Thyroid gland (tissue), 4 donors: Measurements from ENCODE around the gene TRIM41. TPM values are rescaled to one million over a fixed set of nuclear protein-coding genes. Genes with fewer than 3 reads are reported as not detected.
A peak's percentile ranks its signal among the peaks of the same experiment; 100 is the strongest.

Experiments used
- DNase-seq, 2 donors: peaks; one replicate each; pipeline ENCODE4 v3.0.0-alpha.2; 2019
- H3K27ac ChIP-seq, 3 donors: fragments of 200-600 bp; sonication (generic); 1 replicate in 2 of 3; 2 replicates in 1 of 3; pipeline ENCODE4 v1.5.1; 2016 to 2019; ENCODE audit warnings: mild to moderate bottlenecking in 1 of 3, moderate library complexity in 1 of 3
- H3K27me3 ChIP-seq: fragments of 200-600 bp; sonication (generic); one replicate; pipeline ENCODE4 v1.5.1; 2019
- H3K36me3 ChIP-seq, 2 donors: fragments of 200-600 bp; sonication (generic); one replicate each; pipeline ENCODE4 v1.5.1; 2016 to 2019
- H3K4me1 ChIP-seq, 2 donors: fragments of 200-600 bp; sonication (generic); one replicate each; pipeline ENCODE4 v1.5.1; 2017 to 2019
- H3K4me3 ChIP-seq, 3 donors: fragments of 200-600 bp; sonication (generic); replicated peaks in 1 of 3; 1 replicate in 2 of 3; 2 replicates in 1 of 3; pipeline ENCODE4 v1.5.1; 2016; ENCODE audit warnings: mild to moderate bottlenecking in 1 of 3
- H3K9me3 ChIP-seq: fragments of 200-600 bp; sonication (generic); one replicate; pipeline ENCODE4 v1.5.1; 2017
- CTCF ChIP-seq, 6 experiments: fragments of 200-600 bp in 3 of 6; fragments of 450-650 bp in 3 of 6; sonication (generic) in 3 of 6; IDR thresholded peaks; one replicate each; pipeline ENCODE4 v1.5.1; 2016 to 2019; ENCODE audit warnings: antibody characterized with exemption in 6 of 6, mild to moderate bottlenecking in 2 of 6, inconsistent platforms in 1 of 6, moderate library complexity in 1 of 6
- POLR2A ChIP-seq, 2 donors: fragments of 450-650 bp; IDR thresholded peaks; one replicate each; pipeline ENCODE4 v1.6.1; 2017; ENCODE audit warnings: antibody characterized with exemption in 2 of 2, mild to moderate bottlenecking in 2 of 2, moderate library complexity in 1 of 2
- WGBS, 2 donors: methylation state at CpG; one replicate each; pipeline ENCODE4 v1.1.5; 2017; 5-methylcytosine and 5-hydroxymethylcytosine counted together
- intact Hi-C: fragments of 100-400 bp; cut with DNase I; formaldehyde crosslinking; loops from one replicate; pipeline ENCODE4 v1.15.1; 2023
- total RNA-seq, 4 donors: library from RNA; depleted of rRNA; stranded (reverse); fragments of >200 nt; gene quantifications; one replicate each; pipeline ENCODE4 v1.2.3, GENCODE V29; 2016

TRIM41 gene
- total RNA-seq, 4 donors from 2014 or later: 18.8 to 31.1 (median 22.8) TPM

- peaks cover 19 to 28% of the 10 kb centered on the region in 2 donors for H3K4me1 ChIP-seq
- H3K27ac ChIP-seq: peak overlapping the region in 2 of 3 donors; percentile 91 to 95
- intact Hi-C loops: loop anchor here (5.0 kb wide), 1 partner anchor 37 kb away; no protein-coding TSS in a partner anchor
- no peak for TF ChIP-seq POLR2A (IDR thresholded peaks at IDR 0.05)
- no peak for TF ChIP-seq CTCF (IDR thresholded peaks at IDR 0.05)
- no peak for DNase-seq
- H3K36me3 ChIP-seq: no peaks in the 10 kb centered on the region
- 68 to 73% methylated on average over 22 of the region's 22 CpGs for WGBS, 2 donors
- H3K4me3 ChIP-seq: peak overlapping the region in 2 of 3 donors; percentile 81 to 85
- H3K9me3 ChIP-seq: no peaks in the 10 kb centered on the region
- H3K27me3 ChIP-seq: no peaks in the 10 kb centered on the region
Observed at GRCh38 chr5:181224390-181225229, 1.5 kb downstream of the TRIM41 start.

GRCh38 chr5:181229996-181230395 is 6.9 kb downstream of the TRIM41 start:
- no peaks in the 10 kb centered on the region for H3K27me3 ChIP-seq
- no peak for TF ChIP-seq CTCF (IDR thresholded peaks at IDR 0.05)
- no peak for TF ChIP-seq POLR2A (IDR thresholded peaks at IDR 0.05)
- no peak for DNase-seq
- H3K27ac ChIP-seq: no peak overlapping the region
- peaks cover 7 to 13% of the 10 kb centered on the region in 2 donors for H3K4me1 ChIP-seq
- H3K9me3 ChIP-seq: no peaks in the 10 kb centered on the region
- 94 to 95% methylated on average over 13 of the region's 13 CpGs for WGBS, 2 donors
- intact Hi-C loops: no loop called here
- no peak overlapping the region for H3K4me3 ChIP-seq
- H3K36me3 ChIP-seq: peaks cover 16 to 34% of the 10 kb centered on the region in 2 donors

GRCh38 chr5:181230551-181230950 is 7.5 kb downstream of the TRIM41 start:
- 89% methylated on average over 6 of the region's 6 CpGs for WGBS, 2 donors
- no peak overlapping the region for H3K27ac ChIP-seq
- no peak overlapping the region for H3K4me3 ChIP-seq
- DNase-seq: no peak
- TF ChIP-seq CTCF (IDR thresholded peaks at IDR 0.05): no peak
- TF ChIP-seq POLR2A (IDR thresholded peaks at IDR 0.05): no peak
- no peaks in the 10 kb centered on the region for H3K27me3 ChIP-seq
- intact Hi-C loops: no loop called here
- H3K36me3 ChIP-seq: peaks cover 22 to 39% of the 10 kb centered on the region in 2 donors
- H3K9me3 ChIP-seq: no peaks in the 10 kb centered on the region
- H3K4me1 ChIP-seq: peaks cover 7 to 10% of the 10 kb centered on the region in 2 donors

- intact Hi-C loops: no loop called here
- TF ChIP-seq CTCF (IDR thresholded peaks at IDR 0.05) (no peak), POLR2A (IDR thresholded peaks at IDR 0.05) (no peak)
- WGBS, 2 donors: 90 to 93% methylated on average over 7 of the region's 7 CpGs
- DNase-seq: no peak
- Histone ChIP-seq H3K27me3 (no peaks in the 10 kb centered on the region), H3K27ac (no peak overlapping the region), H3K36me3 (peaks cover 31 to 48% of the 10 kb centered on the region in 2 donors), H3K4me3 (no peak overlapping the region), H3K9me3 (no peaks in the 10 kb centered on the region), H3K4me1 (peaks cover 1 to 3% of the 10 kb centered on the region in 2 donors)
Observed at GRCh38 chr5:181231432-181231831, 8.4 kb downstream of the TRIM41 start.

- H3K27ac ChIP-seq: no peak overlapping the region
- H3K4me1 ChIP-seq: no peaks in the 10 kb centered on the region
- no peaks in the 10 kb centered on the region for H3K27me3 ChIP-seq
- DNase-seq: no peak
- TF ChIP-seq POLR2A (IDR thresholded peaks at IDR 0.05): no peak
- TF ChIP-seq CTCF (IDR thresholded peaks at IDR 0.05): no peak
- H3K9me3 ChIP-seq: no peaks in the 10 kb centered on the region
- H3K36me3 ChIP-seq: peaks cover 42 to 60% of the 10 kb centered on the region in 2 donors
- intact Hi-C loops: no loop called here
- no peak overlapping the region for H3K4me3 ChIP-seq
- 91 to 92% methylated on average over 18 of the region's 18 CpGs for WGBS, 2 donors
Observed at GRCh38 chr5:181232593-181232992, 9.5 kb downstream of the TRIM41 start.
